Heart left ventricle (tissue), 13 donors: ENCODE results near the gene ZNF692.

ENCODE experiments used
- POLR2A ChIP-seq, 2 donors: fragments of 450-650 bp; IDR thresholded peaks; one replicate each; pipeline ENCODE4 v1.6.1; 2017; ENCODE audit warnings: antibody characterized with exemption in 2 of 2, mild to moderate bottlenecking in 2 of 2, moderate library complexity in 2 of 2
- TF ChIP-seq, protein P1 (sequence below), 12 donors: fragments of 200-600 bp; sonication (generic) in 4 of 12; IDR thresholded peaks; one replicate each; pipeline versions ENCODE4 v1.5.0 to v1.8.0; 2018 to 2022; ENCODE audit warnings: antibody characterized with exemption in 12 of 12, mild to moderate bottlenecking in 5 of 12
- donor health status: ischemic (EF 13 %, LVEDD 7.1; RV severe dilation, severe dysfunction).
- donor health status: DM: no; HTN: yes; CAD: no.
- donor health status: DM: no; HTN: no; CAD: no.
- donor health status: ischemic (EF 25% LVEDD 6.9; RV normal size, moderate dysfunction).
- donor health status: ischemic (EF 25% LVEDD 5.7; RV mildly dilated, moderate dysfunction).
- donor health status: ischemic (EF 35%, LVEDD 5.7; RV mildly dilated, moderate dysfunction).
- donor health status: nonischemic (EF 11% LVEDD 7.7; RV severe dilation, severe dysfunction).
- donor health status: DM: yes; HTN: yes; CAD: no.
- donor health status: PGD.
- donor health status: ischemic (EF 29% LVEDD 5.4; RV normal size, mild dysfunction).
- donor health status: nonischemic (EF 23%, LVEDD 6.1; RV moderate dilation, normal function).

DNA sequence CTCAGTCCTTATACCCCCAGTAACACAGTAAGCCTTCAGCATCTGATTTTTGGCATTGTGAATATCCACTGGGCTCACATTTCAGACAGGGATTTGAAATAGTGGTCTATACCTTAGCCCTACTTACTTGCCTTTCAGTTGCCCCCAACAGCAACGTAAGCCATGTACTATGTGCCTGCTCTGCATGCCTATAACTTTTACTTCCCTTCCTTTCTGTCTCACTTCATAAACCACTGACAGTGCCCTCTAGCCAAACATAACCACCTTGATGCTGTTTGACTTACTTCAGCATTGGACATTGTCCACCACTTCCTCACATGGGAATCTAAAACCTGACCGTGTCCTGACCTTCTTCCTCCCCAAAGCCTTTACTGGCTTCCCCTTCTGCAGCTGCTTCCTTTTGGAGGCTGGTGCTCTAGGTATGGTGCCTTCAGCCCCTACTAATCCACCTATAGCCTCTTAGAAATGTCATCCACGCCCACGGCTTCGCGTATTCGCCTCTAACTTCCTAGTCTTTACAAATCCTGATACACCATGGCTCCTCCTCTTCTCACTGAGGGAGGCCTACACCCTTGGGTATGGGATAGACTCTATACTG lies 24.4 kb downstream of the ZNF692 start:
- TF ChIP-seq, protein P1, sequence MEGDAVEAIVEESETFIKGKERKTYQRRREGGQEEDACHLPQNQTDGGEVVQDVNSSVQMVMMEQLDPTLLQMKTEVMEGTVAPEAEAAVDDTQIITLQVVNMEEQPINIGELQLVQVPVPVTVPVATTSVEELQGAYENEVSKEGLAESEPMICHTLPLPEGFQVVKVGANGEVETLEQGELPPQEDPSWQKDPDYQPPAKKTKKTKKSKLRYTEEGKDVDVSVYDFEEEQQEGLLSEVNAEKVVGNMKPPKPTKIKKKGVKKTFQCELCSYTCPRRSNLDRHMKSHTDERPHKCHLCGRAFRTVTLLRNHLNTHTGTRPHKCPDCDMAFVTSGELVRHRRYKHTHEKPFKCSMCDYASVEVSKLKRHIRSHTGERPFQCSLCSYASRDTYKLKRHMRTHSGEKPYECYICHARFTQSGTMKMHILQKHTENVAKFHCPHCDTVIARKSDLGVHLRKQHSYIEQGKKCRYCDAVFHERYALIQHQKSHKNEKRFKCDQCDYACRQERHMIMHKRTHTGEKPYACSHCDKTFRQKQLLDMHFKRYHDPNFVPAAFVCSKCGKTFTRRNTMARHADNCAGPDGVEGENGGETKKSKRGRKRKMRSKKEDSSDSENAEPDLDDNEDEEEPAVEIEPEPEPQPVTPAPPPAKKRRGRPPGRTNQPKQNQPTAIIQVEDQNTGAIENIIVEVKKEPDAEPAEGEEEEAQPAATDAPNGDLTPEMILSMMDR (IDR thresholded peaks at IDR 0.05), result no peak
- no peak for TF ChIP-seq POLR2A (IDR thresholded peaks at IDR 0.05)
